HepG2 (cell line): ENCODE data around the gene MARVELD3. TPM values are rescaled to one million over a fixed set of nuclear protein-coding genes. Genes with fewer than 3 reads are reported as not detected.

Experiments
- CHD2 ChIP-seq: IDR thresholded peaks from 2 replicates; pipeline ENCODE4 v1.6.1; 2011; ENCODE audit warnings: low read depth, low read length, improper control_type of control experiment
- KAT7 ChIP-seq: IDR thresholded peaks from 2 replicates; pipeline ENCODE4 v1.6.1; 2018; ENCODE audit warnings: borderline replicate concordance, missing compliant biosample characterization
- KLF12 ChIP-seq: sonication (generic); formaldehyde crosslinking; IDR thresholded peaks from 2 replicates; pipeline ENCODE4 v1.4.0; 2020; ENCODE audit warnings: missing genetic modification reagents, borderline replicate concordance
- KLF13 ChIP-seq: sonication (generic); formaldehyde crosslinking; IDR thresholded peaks from 2 replicates; pipeline ENCODE4 v1.4.0; 2020; ENCODE audit warnings: mild to moderate bottlenecking, missing genetic modification reagents
- SMAD9 ChIP-seq: sonication (generic); formaldehyde crosslinking; IDR thresholded peaks from 2 replicates; pipeline ENCODE4 v1.5.1; 2020; ENCODE audit warnings: mild to moderate bottlenecking, missing genetic modification reagents
- SPEN ChIP-seq: sonication (generic); formaldehyde crosslinking; IDR thresholded peaks from 2 replicates; pipeline ENCODE4 v1.5.1; 2020; ENCODE audit warnings: low read depth, mild to moderate bottlenecking, missing genetic modification reagents
- SRSF4 ChIP-seq: fragments of 200-400 bp; formaldehyde crosslinking; IDR thresholded peaks from one replicate; pipeline ENCODE4 v1.6.1; 2018; ENCODE audit warnings: mild to moderate bottlenecking, low read depth, low read length, moderate library complexity; ENCODE audit not compliant: poor library complexity, severe bottlenecking
- STAT5B ChIP-seq: sonication (generic); formaldehyde crosslinking; IDR thresholded peaks from 2 replicates; pipeline ENCODE4 v1.4.0; 2020; ENCODE audit warnings: missing genetic modification reagents
- TFE3 ChIP-seq: IDR thresholded peaks from 2 replicates; pipeline ENCODE4 v1.6.1; 2016
- THYN1 ChIP-seq: sonication (generic); formaldehyde crosslinking; IDR thresholded peaks from 2 replicates; pipeline ENCODE4 v1.8.1; 2023; ENCODE audit warnings: low read depth, mild to moderate bottlenecking, moderate library complexity, missing genetic modification reagents, borderline replicate concordance
- ZBTB4 ChIP-seq: sonication (generic); formaldehyde crosslinking; IDR thresholded peaks from 2 replicates; pipeline ENCODE4 v1.4.0; 2020; ENCODE audit warnings: missing genetic modification reagents, mild to moderate bottlenecking, borderline replicate concordance
- ZBTB42 ChIP-seq: sonication (generic); formaldehyde crosslinking; IDR thresholded peaks from 2 replicates; pipeline ENCODE4 v1.5.0; 2020; ENCODE audit warnings: mild to moderate bottlenecking, missing genetic modification reagents
- ZC3H4 ChIP-seq: sonication (generic); formaldehyde crosslinking; IDR thresholded peaks from 2 replicates; pipeline ENCODE4 v1.4.0; 2020; ENCODE audit warnings: missing genetic modification reagents, borderline replicate concordance
- ZNF251 ChIP-seq: sonication (generic); formaldehyde crosslinking; IDR thresholded peaks from 2 replicates; pipeline ENCODE4 v1.9.0; 2021; ENCODE audit warnings: mild to moderate bottlenecking, missing genetic modification reagents
- ZNF510 ChIP-seq: sonication (generic); formaldehyde crosslinking; IDR thresholded peaks from 2 replicates; pipeline ENCODE4 v1.4.0; 2020; ENCODE audit warnings: low read depth, mild to moderate bottlenecking, missing genetic modification reagents
- ZSCAN25 ChIP-seq: sonication (generic); formaldehyde crosslinking; IDR thresholded peaks from 2 replicates; pipeline ENCODE4 v1.8.0; 2022; ENCODE audit warnings: mild to moderate bottlenecking, missing genetic modification reagents
- polyA plus RNA-seq, 8 experiments: library from polyadenylated mRNA; depleted of rRNA in 3 of 8; stranded (reverse) in 7 of 8; unstranded in 1 of 8; fragments of >200 nt; fragmentation: Illumina TruSeq in 4 of 8; extraction: Trizol in 4 of 8; gene quantifications; 2 replicates each; pipeline versions ENCODE4 v1.2.1 to v1.2.3, GENCODE V29; 2011 to 2016; ENCODE audit warnings: low read depth in 4 of 8, missing spikeins in 1 of 8, mixed read lengths in 1 of 8; ENCODE audit not compliant: insufficient read depth in 1 of 8
- total RNA-seq, 5 experiments: library from RNA; depleted of rRNA; stranded (reverse); fragments of >200 nt; fragmentation: Illumina TruSeq; extraction: Trizol; gene quantifications; 2 replicates each; pipeline ENCODE4 v1.2.3, GENCODE V29; 2016; ENCODE audit warnings: low read depth in 1 of 5
- TF ChIP-seq, protein P1 (sequence below): sonication (generic); formaldehyde crosslinking; IDR thresholded peaks from 2 replicates; pipeline ENCODE4 v1.4.0; 2020; ENCODE audit warnings: mild to moderate bottlenecking, missing genetic modification reagents
- TF ChIP-seq, protein P2 (sequence below): sonication (generic); formaldehyde crosslinking; IDR thresholded peaks from 2 replicates; pipeline ENCODE4 v1.4.0; 2020; ENCODE audit warnings: missing genetic modification reagents
- TF ChIP-seq, protein P3 (sequence below): sonication (generic); formaldehyde crosslinking; IDR thresholded peaks from 2 replicates; pipeline ENCODE4 v1.4.0; 2020; ENCODE audit warnings: mild to moderate bottlenecking, missing genetic modification reagents

The MARVELD3 gene
- total and polyA plus RNA-seq, 2 of the 13 experiments (the other 11 are each of a cell fraction or from before 2014, with no cell fraction given): 4.8 to 5.6 TPM

- TF ChIP-seq, protein P1, sequence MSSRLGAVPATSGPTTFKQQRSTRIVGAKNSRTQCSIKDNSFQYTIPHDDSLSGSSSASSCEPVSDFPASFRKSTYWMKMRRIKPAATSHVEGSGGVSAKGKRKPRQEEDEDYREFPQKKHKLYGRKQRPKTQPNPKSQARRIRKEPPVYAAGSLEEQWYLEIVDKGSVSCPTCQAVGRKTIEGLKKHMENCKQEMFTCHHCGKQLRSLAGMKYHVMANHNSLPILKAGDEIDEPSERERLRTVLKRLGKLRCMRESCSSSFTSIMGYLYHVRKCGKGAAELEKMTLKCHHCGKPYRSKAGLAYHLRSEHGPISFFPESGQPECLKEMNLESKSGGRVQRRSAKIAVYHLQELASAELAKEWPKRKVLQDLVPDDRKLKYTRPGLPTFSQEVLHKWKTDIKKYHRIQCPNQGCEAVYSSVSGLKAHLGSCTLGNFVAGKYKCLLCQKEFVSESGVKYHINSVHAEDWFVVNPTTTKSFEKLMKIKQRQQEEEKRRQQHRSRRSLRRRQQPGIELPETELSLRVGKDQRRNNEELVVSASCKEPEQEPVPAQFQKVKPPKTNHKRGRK: no peak
- TF ChIP-seq SMAD9 (CRISPR knock-in tag): no peak
- TF ChIP-seq, protein P2, sequence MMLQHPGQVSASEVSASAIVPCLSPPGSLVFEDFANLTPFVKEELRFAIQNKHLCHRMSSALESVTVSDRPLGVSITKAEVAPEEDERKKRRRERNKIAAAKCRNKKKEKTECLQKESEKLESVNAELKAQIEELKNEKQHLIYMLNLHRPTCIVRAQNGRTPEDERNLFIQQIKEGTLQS: no peak
- TF ChIP-seq STAT5B (CRISPR knock-in tag): no peak
- TF ChIP-seq, protein P3, sequence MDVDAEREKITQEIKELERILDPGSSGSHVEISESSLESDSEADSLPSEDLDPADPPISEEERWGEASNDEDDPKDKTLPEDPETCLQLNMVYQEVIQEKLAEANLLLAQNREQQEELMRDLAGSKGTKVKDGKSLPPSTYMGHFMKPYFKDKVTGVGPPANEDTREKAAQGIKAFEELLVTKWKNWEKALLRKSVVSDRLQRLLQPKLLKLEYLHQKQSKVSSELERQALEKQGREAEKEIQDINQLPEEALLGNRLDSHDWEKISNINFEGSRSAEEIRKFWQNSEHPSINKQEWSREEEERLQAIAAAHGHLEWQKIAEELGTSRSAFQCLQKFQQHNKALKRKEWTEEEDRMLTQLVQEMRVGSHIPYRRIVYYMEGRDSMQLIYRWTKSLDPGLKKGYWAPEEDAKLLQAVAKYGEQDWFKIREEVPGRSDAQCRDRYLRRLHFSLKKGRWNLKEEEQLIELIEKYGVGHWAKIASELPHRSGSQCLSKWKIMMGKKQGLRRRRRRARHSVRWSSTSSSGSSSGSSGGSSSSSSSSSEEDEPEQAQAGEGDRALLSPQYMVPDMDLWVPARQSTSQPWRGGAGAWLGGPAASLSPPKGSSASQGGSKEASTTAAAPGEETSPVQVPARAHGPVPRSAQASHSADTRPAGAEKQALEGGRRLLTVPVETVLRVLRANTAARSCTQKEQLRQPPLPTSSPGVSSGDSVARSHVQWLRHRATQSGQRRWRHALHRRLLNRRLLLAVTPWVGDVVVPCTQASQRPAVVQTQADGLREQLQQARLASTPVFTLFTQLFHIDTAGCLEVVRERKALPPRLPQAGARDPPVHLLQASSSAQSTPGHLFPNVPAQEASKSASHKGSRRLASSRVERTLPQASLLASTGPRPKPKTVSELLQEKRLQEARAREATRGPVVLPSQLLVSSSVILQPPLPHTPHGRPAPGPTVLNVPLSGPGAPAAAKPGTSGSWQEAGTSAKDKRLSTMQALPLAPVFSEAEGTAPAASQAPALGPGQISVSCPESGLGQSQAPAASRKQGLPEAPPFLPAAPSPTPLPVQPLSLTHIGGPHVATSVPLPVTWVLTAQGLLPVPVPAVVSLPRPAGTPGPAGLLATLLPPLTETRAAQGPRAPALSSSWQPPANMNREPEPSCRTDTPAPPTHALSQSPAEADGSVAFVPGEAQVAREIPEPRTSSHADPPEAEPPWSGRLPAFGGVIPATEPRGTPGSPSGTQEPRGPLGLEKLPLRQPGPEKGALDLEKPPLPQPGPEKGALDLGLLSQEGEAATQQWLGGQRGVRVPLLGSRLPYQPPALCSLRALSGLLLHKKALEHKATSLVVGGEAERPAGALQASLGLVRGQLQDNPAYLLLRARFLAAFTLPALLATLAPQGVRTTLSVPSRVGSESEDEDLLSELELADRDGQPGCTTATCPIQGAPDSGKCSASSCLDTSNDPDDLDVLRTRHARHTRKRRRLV (CRISPR knock-in tag): no peak
- no peak for TF ChIP-seq ZNF510
- no peak for TF ChIP-seq ZBTB4
- TF ChIP-seq SRSF4: no peak
- TF ChIP-seq TFE3 (CRISPR knock-in tag): no peak
- TF ChIP-seq ZSCAN25: no peak
- no peak for TF ChIP-seq KAT7 (CRISPR knock-in tag)
- TF ChIP-seq SPEN (CRISPR knock-in tag): 0 out of 2 replicates have a peak, but pooled peaks have one; percentile 27
- no peak for TF ChIP-seq ZNF251 (CRISPR knock-in tag)
- TF ChIP-seq ZBTB42: no peak
- no peak for TF ChIP-seq CHD2
- no peak for TF ChIP-seq ZC3H4
- no peak for TF ChIP-seq KLF13
- no peak for TF ChIP-seq THYN1 (CRISPR knock-in tag)
- no peak for TF ChIP-seq KLF12 (CRISPR knock-in tag)
Measured at GRCh38 chr16:71670537-71670936, 44.6 kb downstream of the MARVELD3 start (continued).
